Natural killer cell treated with Interleukin-12 subunit alpha and Interleukin-12 subunit beta and Interleukin-15 and Interleukin-18, amount 100 ng/mL, for 72 hours (primary cell): ENCODE measurements around the gene CACNA2D3. TPM values are rescaled to one million over a fixed set of nuclear protein-coding genes. Genes with fewer than 3 reads are reported as not detected.
"Not testable (repeated sequence)": the region's sequence is repeated elsewhere in the genome, so short reads cannot be mapped to it uniquely, and the experiment has no call there.

Experiments used
- ATAC-seq, 2 donors: fragments of 150-1000 bp; cut with Tn5 transposase in 1 of 2; sonication (Bioruptor Pico), chemical (Tn5 transposase) in 1 of 2; 2 replicates each; pipeline ENCODE4 v1.10.0; 2021
- DNase-seq: peaks from one replicate; pipeline ENCODE4 v3.0.0; 2022; ENCODE audit warnings: low spot score
- H3K27ac Mint-ChIP-seq, 2 donors: 1 replicate in 1 of 2; 2 replicates in 1 of 2; pipeline ENCODE4 v1.8.0; 2022; ENCODE audit warnings: mixed read lengths in 2 of 2, mild to moderate bottlenecking in 1 of 2, moderate library complexity in 1 of 2
- H3K27me3 Mint-ChIP-seq, 2 donors: 1 replicate in 1 of 2; 2 replicates in 1 of 2; pipeline ENCODE4 v1.8.0; 2022; ENCODE audit warnings: mixed read lengths in 2 of 2
- H3K36me3 Mint-ChIP-seq: one replicate; pipeline ENCODE4 v1.8.0; 2022; ENCODE audit warnings: mixed read lengths
- H3K4me1 Mint-ChIP-seq, 2 donors: 1 replicate in 1 of 2; 2 replicates in 1 of 2; pipeline ENCODE4 v1.8.0; 2022; ENCODE audit warnings: low read depth in 2 of 2, mixed read lengths in 2 of 2, mild to moderate bottlenecking in 1 of 2
- H3K4me3 Mint-ChIP-seq: one replicate; pipeline ENCODE4 v1.8.0; 2022; ENCODE audit warnings: mixed read lengths
- H3K9me3 Mint-ChIP-seq: 2 replicates; pipeline ENCODE4 v1.8.0; 2022; ENCODE audit warnings: mixed read lengths
- total RNA-seq, 2 donors: library from RNA; stranded (reverse); gene quantifications; one replicate each; pipeline ENCODE4 v1.2.3, GENCODE V29; 2022

CACNA2D3 gene
- total RNA-seq, 2 donors from 2014 or later, result not detected

DNA sequence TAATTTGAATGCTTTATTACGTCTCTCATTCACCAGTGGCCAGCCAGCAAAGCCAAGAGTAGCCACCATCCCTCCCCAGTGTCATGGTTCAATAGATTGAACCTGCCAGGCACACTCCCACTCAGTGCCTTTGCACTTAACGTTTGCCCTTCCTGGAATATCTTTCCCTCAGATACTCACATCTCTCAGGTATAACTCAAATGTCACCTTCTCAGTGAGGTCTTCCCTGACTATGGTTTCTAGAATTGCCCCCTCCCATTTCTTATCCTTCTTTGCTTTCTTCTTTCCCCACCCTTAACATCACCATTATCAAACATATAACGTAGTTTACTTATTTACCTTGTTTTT is 511.7 kb downstream of the CACNA2D3 start:
- no peak for ATAC-seq
- Mint-ChIP-seq H3K4me3 (no peak overlapping the region), H3K27me3 (peaks cover 0 to 16% of the 10 kb centered on the region in 2 donors), H3K36me3 (peaks cover 6% of the 10 kb centered on the region), H3K9me3 (peaks cover 7% of the 10 kb centered on the region), H3K4me1 (no peaks in the 10 kb centered on the region), H3K27ac (no peak overlapping the region)
- no peak for DNase-seq

DNA sequence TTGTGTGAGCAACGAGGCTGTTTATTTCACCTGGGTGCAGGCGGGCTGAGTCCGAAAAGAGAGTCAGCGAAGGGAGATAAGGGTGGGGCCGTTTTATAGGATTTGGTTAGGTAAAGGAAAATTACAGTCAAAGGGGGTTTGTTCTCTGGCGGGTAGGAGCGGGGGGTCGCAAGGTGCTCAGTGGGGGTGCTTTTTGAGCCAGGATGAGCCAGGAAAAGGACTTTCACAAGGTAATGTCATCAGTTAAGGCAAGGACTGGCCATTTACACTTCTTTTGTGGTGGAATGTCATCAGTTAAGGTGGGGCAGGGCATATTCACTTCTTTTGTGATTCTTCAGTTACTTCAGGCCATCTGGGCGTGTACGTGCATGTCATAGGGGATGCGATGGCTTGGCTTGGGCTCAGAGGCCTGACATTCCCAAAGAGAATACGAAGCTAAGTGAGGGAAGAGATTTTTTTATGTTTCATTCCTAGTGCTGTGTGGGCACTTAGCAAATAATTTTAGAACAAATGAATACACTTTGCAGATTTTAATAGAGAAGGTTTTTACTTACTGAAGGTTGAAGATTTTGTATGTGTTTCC is 517.5 kb downstream of the CACNA2D3 start:
- H3K27me3 Mint-ChIP-seq, result peaks cover 0 to 24% of the 10 kb centered on the region in 2 donors
- not testable (repeated sequence) for H3K27ac Mint-ChIP-seq, DNase-seq, H3K4me3 Mint-ChIP-seq, ATAC-seq, H3K4me1 Mint-ChIP-seq, H3K36me3 Mint-ChIP-seq, H3K9me3 Mint-ChIP-seq

DNA sequence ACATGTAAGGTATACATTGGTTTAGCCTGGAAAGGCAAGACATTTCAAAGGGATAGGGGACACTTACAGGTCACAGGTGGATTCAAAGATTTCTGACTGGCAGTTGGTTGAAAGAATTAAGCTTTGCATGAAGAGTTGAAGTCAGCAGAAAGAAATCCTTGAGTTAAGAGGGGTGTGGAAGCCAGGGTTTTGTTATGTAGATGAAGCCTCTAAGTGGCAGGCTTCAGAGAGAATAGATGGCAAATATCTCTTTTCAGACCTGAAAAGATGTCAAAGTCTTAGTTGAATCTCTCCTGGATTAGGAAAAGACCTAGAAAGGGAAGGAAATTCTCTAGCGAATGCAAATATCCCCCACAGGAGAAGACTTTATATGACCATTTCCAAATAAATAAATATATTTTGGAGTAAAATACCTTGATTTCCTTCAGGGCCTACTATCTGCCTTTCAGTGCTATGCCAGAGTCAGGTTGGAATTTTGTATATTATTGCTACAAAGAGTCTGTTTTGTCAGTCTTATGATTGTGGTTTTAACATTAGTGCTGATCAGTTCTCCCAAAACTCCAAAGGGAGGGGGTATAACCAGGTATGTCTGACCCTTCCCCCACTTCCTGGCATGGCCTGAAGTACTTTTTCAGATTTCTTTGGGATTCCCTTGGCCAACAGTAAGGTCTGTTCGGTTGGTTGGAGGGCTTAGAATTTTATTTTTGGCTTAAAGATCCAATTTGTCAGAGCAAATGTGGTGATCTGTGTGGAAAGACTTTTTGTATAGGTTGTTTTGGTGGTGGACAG is 519.1 kb downstream of the CACNA2D3 start:
- H3K27me3 Mint-ChIP-seq, result peaks cover 0 to 24% of the 10 kb centered on the region in 2 donors
- ATAC-seq (no peak), DNase-seq (no peak)
- no peak overlapping the region for H3K27ac Mint-ChIP-seq
- peaks cover 6% of the 10 kb centered on the region for H3K9me3 Mint-ChIP-seq
- peaks cover 6% of the 10 kb centered on the region for H3K36me3 Mint-ChIP-seq
- H3K4me1 Mint-ChIP-seq, result no peaks in the 10 kb centered on the region
- H3K4me3 Mint-ChIP-seq, result no peak overlapping the region

DNA sequence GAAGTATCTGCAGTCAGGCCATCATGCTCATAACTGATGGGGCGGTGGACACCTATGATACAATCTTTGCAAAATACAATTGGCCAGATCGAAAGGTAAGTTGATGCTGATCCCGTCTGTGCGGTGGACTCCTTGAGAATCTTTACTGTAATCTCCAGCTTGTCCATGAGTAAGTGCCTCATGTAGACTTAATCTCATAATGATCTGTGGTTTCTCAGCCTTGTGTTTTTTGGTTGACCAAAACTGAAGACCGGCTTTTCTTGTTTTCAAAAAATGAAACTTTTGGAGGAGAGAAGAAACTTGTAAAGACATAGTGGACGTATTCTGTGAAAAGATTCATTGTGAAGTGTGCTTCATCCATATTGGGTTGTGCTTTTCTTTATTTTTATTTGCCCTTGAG is 519.8 kb downstream of the CACNA2D3 start:
- no peak for DNase-seq
- Mint-ChIP-seq H3K4me3 (no peak overlapping the region), H3K27ac (no peak overlapping the region), H3K36me3 (peaks cover 6% of the 10 kb centered on the region), H3K27me3 (peaks cover 0 to 24% of the 10 kb centered on the region in 2 donors), H3K4me1 (no peaks in the 10 kb centered on the region), H3K9me3 (peaks cover 6% of the 10 kb centered on the region)
- ATAC-seq, result no peak

DNA sequence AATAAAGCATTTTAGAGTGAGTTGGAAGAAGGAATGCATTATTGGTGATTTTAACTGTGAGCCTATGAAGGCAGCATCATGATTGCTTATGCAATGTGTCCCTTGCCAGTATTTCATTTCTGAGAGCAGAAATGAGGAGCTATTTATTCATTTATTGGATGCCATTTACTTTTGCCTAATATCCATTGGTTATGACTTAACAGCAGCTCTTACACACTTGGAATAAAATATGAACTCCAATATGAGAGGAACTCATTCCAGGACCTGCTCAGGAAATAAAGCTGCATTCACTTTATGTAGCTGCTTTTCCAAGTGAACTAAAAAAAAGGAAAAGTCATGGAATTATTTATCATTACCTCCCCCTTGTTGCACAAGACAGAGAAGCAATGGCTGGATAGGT is 525.4 kb downstream of the CACNA2D3 start:
- H3K9me3 Mint-ChIP-seq, result peaks cover 6% of the 10 kb centered on the region
- no peak overlapping the region for H3K27ac Mint-ChIP-seq
- DNase-seq (no peak), ATAC-seq (no peak)
- H3K4me3 Mint-ChIP-seq, result no peak overlapping the region
- H3K27me3 Mint-ChIP-seq, result no peaks in the 10 kb centered on the region
- H3K4me1 Mint-ChIP-seq, result no peaks in the 10 kb centered on the region
- H3K36me3 Mint-ChIP-seq, result no peaks in the 10 kb centered on the region

DNA sequence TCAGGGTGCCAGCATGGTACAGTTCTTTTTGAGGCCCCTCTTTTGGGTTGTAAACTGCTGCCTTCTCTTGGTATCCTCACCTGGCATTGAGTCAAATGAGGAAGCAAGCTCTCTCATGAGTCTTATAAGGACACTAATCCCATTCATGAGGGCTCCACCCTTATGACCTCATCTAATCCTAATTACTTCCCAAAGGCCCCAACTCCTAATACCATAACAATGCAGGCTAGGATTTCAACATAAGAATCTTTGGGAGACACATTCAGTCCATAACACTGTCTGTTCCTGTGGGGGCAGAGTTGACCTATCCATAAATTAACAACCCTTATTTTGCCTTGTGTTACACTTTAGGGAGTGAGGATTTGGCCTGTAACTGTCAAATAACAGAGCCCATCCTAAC is 527.2 kb downstream of the CACNA2D3 start:
- DNase-seq (no peak), ATAC-seq (no peak)
- H3K27me3 Mint-ChIP-seq, result no peaks in the 10 kb centered on the region
- H3K27ac Mint-ChIP-seq, result no peak overlapping the region
- H3K4me3 Mint-ChIP-seq, result no peak overlapping the region
- peaks cover 13% of the 10 kb centered on the region for H3K9me3 Mint-ChIP-seq
- H3K36me3 Mint-ChIP-seq, result no peaks in the 10 kb centered on the region
- no peaks in the 10 kb centered on the region for H3K4me1 Mint-ChIP-seq

DNA sequence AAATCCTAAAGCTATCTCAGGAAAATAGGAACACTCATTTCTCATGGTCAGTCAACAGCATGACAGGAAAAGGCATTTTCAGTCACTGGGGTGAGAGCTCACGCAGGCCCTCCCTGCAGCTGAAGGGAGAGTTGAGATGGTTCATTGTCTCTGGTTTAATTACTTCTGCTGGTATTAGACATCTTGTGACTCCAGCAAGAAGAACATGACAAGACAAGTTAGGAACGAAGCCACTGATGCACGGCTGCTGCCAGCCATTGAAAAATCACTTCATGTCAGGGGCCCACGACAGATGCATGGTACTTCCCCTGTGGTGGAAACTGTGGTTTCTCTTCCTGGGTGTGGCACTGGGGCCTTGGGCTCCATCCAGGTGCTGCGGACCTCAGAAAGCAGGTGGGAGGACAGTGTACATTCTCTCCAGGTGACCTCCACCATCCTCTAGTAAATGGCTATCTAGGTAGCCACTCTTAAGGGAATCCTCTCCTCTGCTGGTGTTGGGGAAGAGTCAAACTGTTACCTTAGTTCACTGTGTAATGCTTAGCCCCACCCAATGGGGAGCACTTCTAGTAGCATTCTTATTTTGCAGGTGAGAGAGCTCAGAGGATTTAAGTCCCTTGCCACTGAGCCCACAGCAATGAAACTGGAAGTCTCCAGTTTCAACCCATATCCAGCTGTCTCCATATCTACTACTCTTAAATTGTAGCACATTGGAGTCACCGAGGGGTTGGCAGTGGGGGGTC is 531.3 kb downstream of the CACNA2D3 start:
- H3K36me3 Mint-ChIP-seq, result no peaks in the 10 kb centered on the region
- no peak overlapping the region for H3K4me3 Mint-ChIP-seq
- peaks cover 10% of the 10 kb centered on the region for H3K9me3 Mint-ChIP-seq
- no peaks in the 10 kb centered on the region for H3K4me1 Mint-ChIP-seq
- H3K27ac Mint-ChIP-seq, result no peak overlapping the region
- ATAC-seq, result no peak
- no peak for DNase-seq
- H3K27me3 Mint-ChIP-seq, result no peaks in the 10 kb centered on the region

DNA sequence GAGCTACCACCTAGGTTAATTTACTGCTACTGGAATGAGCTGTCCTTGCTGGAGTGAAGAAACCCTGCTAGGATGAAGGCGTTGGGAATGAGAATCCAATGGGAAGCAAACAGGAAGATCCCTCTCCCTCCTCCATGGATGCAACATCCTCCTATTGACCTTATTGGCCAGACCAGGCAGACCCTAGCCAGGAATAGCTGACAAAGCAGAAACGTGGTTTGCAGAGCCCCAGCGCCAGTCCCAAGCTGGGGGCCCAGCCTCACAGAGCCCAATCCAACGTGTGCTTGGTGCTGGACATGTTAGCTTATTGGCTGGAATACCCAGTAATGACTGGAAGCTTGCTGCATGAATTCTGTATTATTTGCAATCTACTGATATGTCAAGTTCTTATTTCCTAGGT is 532.4 kb downstream of the CACNA2D3 start:
- DNase-seq, result no peak
- Mint-ChIP-seq H3K27ac (no peak overlapping the region), H3K27me3 (no peaks in the 10 kb centered on the region), H3K9me3 (peaks cover 14% of the 10 kb centered on the region), H3K4me3 (no peak overlapping the region), H3K4me1 (no peaks in the 10 kb centered on the region), H3K36me3 (no peaks in the 10 kb centered on the region)
- no peak for ATAC-seq

DNA sequence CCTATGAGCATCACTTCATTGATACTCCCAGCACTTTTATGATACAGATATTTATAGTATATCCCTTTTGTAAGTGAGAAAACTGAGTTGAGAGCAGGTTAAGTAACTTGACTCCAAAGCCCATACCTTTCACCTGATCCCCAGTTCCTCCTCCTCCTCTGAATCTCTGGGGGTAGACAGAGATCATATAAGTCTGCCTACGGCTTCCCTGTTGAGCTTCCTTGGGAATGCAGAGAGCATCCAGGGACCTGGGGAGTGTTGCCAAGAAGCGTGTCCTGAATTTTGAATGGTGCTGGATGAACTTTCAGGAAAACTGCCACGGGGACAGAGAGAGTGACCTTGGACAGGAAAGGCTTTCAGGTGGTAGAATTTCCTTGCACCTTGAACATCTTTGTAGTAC is 537.0 kb downstream of the CACNA2D3 start:
- Mint-ChIP-seq H3K36me3 (no peaks in the 10 kb centered on the region), H3K9me3 (peaks cover 5% of the 10 kb centered on the region), H3K27ac (no peak overlapping the region), H3K4me1 (no peaks in the 10 kb centered on the region), H3K27me3 (no peaks in the 10 kb centered on the region), H3K4me3 (no peak overlapping the region)
- ATAC-seq (no peak), DNase-seq (no peak)

DNA sequence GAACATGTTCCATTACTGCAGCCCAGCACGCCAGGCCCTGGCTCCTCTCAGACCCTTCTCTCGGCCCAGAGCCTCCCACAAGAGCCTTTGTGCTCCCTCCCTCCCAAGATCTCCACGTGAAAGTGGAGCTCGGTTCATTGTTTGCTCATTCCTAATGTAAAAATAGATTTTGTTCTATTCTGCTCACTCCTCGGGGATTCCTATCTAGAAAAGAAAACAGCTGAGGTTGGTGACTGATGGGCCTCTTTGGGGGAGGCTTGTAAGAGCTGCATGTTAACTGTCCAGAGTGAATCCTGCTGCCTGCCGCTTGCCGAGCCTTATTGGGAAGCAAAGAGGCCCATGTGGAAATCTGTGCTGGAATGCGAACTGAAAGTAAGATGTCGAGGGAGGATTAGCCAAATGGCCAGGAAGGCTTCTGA is 538.4 kb downstream of the CACNA2D3 start:
- Mint-ChIP-seq H3K4me3 (no peak overlapping the region), H3K27ac (no peak overlapping the region), H3K27me3 (no peaks in the 10 kb centered on the region), H3K36me3 (no peaks in the 10 kb centered on the region), H3K9me3 (peaks cover 7% of the 10 kb centered on the region), H3K4me1 (no peaks in the 10 kb centered on the region)
- ATAC-seq (no peak), DNase-seq (no peak)

DNA sequence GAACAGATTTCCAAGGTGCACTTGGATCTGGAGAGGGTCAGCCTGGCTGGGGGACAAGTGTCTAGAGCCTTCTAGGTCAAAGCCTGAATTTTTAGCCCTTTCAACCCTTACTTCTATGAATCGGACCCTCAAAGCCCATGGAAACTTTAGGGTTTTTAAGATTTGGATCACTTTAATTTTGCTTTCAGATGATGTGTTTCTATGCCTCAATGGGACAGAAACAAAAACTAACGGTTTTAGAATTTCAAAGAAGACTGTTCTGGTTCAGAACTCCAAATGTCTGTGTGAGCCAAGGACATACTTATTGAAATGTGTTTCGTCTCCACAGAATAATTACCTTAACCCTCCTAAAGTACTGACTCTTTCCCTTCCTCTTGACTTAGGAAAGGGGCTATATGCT is 538.8 kb downstream of the CACNA2D3 start:
- no peaks in the 10 kb centered on the region for H3K4me1 Mint-ChIP-seq
- ATAC-seq, result no peak
- no peaks in the 10 kb centered on the region for H3K36me3 Mint-ChIP-seq
- no peak for DNase-seq
- H3K4me3 Mint-ChIP-seq, result no peak overlapping the region
- peaks cover 7% of the 10 kb centered on the region for H3K9me3 Mint-ChIP-seq
- no peaks in the 10 kb centered on the region for H3K27me3 Mint-ChIP-seq
- H3K27ac Mint-ChIP-seq, result no peak overlapping the region

DNA sequence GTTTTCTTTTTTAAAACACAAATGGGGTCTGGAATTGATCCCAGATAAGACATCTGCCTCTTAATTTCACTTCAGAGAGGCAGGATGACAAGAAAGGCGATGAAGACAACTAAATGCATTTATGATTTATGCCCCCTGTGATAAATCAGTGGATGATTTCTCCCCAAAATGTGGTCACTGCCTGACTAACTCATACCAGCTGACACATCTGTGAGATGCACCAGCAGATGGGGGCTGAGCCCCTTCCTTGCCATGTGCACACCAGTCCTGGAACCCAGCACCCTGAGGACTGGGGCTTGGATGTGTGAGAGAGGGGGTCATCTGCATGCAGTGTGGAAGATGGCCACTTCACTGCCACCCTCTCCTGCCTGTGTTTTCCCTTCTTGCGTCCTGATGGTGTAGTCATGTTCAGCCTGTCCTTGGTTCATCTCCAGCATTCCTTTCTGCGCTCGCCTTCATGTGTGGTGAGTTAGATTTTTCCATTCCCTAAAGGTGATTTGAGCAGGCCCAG is 541.2 kb downstream of the CACNA2D3 start:
- ATAC-seq (peak; percentile 45 to 57), DNase-seq (no peak)
- Mint-ChIP-seq H3K36me3 (no peaks in the 10 kb centered on the region), H3K4me1 (no peaks in the 10 kb centered on the region), H3K27ac (no peak overlapping the region), H3K27me3 (no peaks in the 10 kb centered on the region), H3K9me3 (peaks cover 7% of the 10 kb centered on the region), H3K4me3 (no peak overlapping the region)

DNA sequence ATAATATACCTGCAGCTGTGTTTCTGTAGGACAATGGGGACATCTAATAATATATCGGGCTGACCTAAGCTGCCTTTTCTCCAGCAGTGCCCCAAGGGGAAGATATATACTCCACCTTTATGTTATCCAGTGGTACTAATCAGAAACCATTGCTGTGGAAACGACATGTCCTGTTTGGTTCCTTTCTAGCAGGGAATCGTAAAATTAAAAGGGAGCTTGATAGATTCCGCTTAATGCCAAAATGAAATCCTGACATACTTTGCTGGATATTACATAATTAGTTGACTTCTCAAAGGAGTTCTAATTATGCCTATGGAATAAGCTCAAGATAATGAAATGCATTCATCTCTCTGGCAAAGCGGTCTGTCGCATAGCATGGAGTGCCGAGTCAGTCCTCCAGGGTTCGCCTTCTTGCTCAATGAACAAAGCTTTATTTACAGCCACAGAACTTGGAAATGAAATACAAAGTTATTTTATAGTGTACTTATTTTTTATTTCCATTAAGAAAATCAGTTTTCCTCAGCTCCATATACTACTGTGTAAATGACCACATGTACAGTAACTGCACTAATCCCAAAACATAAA is 542.8 kb downstream of the CACNA2D3 start:
- Mint-ChIP-seq H3K27ac (no peak overlapping the region), H3K4me1 (no peaks in the 10 kb centered on the region), H3K36me3 (no peaks in the 10 kb centered on the region), H3K27me3 (no peaks in the 10 kb centered on the region), H3K4me3 (no peak overlapping the region), H3K9me3 (peaks cover 3% of the 10 kb centered on the region)
- DNase-seq, result no peak
- ATAC-seq, result no peak

DNA sequence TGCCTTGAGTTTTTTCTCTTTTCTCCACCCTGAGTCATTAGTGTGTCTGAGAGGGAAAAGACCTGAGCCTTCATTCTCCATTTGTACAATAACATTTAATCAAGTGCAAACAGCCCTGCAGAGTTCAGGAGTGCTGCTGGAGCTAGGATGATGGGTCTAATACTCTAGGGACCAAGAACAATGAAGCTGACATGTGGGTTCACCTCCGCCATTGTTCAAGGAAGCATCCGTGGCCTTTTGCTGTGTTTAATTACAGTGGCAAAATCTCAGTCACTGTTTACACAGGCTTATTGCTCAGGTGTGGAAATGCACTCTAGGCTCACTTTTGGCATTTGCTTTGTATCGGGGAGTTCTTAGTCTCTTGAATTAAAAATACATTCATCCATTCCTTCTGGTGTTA is 545.9 kb downstream of the CACNA2D3 start:
- no peaks in the 10 kb centered on the region for H3K27me3 Mint-ChIP-seq
- H3K9me3 Mint-ChIP-seq, result peaks cover 3% of the 10 kb centered on the region

More for the DNA sequence above, 545.9 kb downstream of the CACNA2D3 start:
- H3K27ac Mint-ChIP-seq, result no peak overlapping the region
- H3K4me1 Mint-ChIP-seq, result no peaks in the 10 kb centered on the region
- H3K4me3 Mint-ChIP-seq, result no peak overlapping the region
- DNase-seq, result no peak
- no peaks in the 10 kb centered on the region for H3K36me3 Mint-ChIP-seq
- ATAC-seq, result no peak
